GM12891 (cell line): ENCODE results near the gene CRIM1.
"Not testable (repeated sequence)": the region's sequence is repeated elsewhere in the genome, so short reads cannot be mapped to it uniquely, and the experiment has no call there.

Source experiments
- DNase-seq: peaks from one replicate; pipeline ENCODE4 v3.0.0; 2011; ENCODE audit warnings: low spot score; ENCODE audit not compliant: insufficient read length
- FAIRE-seq: peaks from 2 replicates; lab custom pipeline; 2011; peaks lifted over from hg19 to GRCh38; lab: Jason Lieb, UNC
- PAX5 ChIP-seq: IDR thresholded peaks from 2 replicates; pipeline ENCODE4 v1.6.1; 2011; ENCODE audit warnings: low read length, moderate library complexity, mild to moderate bottlenecking; ENCODE audit not compliant: insufficient read depth, severe bottlenecking
- POLR2A ChIP-seq: IDR thresholded peaks from 2 replicates; pipeline ENCODE4 v1.6.1; 2011; ENCODE audit warnings: low read depth, low read length, control low read depth
- POLR2AphosphoS5 ChIP-seq: IDR thresholded peaks from 2 replicates; pipeline ENCODE4 v1.6.1; 2011; ENCODE audit warnings: low read depth, low read length, control low read depth
- POU2F2 ChIP-seq: IDR thresholded peaks from 2 replicates; pipeline ENCODE4 v1.6.1; 2011; ENCODE audit warnings: low read depth, mild to moderate bottlenecking, control low read depth, low read length, moderate library complexity
- SPI1 ChIP-seq: IDR thresholded peaks from 2 replicates; pipeline ENCODE4 v1.6.1; 2011; ENCODE audit warnings: low read depth, low read length, control low read depth
- TAF1 ChIP-seq: IDR thresholded peaks from 2 replicates; pipeline ENCODE4 v1.6.1; 2011; ENCODE audit warnings: low read depth, low read length, control low read depth

Gene CRIM1

GRCh38 chr2:36360063-36360462, 4.5 kb downstream of the CRIM1 start:
- no peak for FAIRE-seq
- no peak for TF ChIP-seq TAF1
- TF ChIP-seq POLR2AphosphoS5 = no peak
- TF ChIP-seq PAX5 = no peak
- no peak for TF ChIP-seq SPI1
- no peak for TF ChIP-seq POLR2A
- TF ChIP-seq POU2F2 = no peak
- no peak for DNase-seq

- FAIRE-seq (no peak), DNase-seq (no peak)
- no peak for TF ChIP-seq POU2F2
- no peak for TF ChIP-seq TAF1
- no peak for TF ChIP-seq PAX5
- no peak for TF ChIP-seq SPI1
- TF ChIP-seq POLR2A = no peak
- TF ChIP-seq POLR2AphosphoS5 = no peak
Measured at GRCh38 chr2:36360834-36361233, 5.3 kb downstream of the CRIM1 start.

- DNase-seq = no peak
- FAIRE-seq = no peak
- no peak for TF ChIP-seq POLR2A
- TF ChIP-seq SPI1 = no peak
- no peak for TF ChIP-seq PAX5
- TF ChIP-seq POU2F2 = no peak
- TF ChIP-seq POLR2AphosphoS5 = no peak
- no peak for TF ChIP-seq TAF1
Measured at GRCh38 chr2:36361396-36361795, 5.8 kb downstream of the CRIM1 start.

- TF ChIP-seq SPI1 = no peak
- TF ChIP-seq POLR2A = no peak
- TF ChIP-seq POLR2AphosphoS5 = no peak
- DNase-seq = no peak
- no peak for FAIRE-seq
Measured at GRCh38 chr2:36362291-36362690, 6.7 kb downstream of the CRIM1 start.

GRCh38 chr2:36363085-36363484, 7.5 kb downstream of the CRIM1 start:
- DNase-seq = not testable (repeated sequence)

GRCh38 chr2:36366491-36367120, 11.0 kb downstream of the CRIM1 start:
- DNase-seq (no peak), FAIRE-seq (no peak)
- TF ChIP-seq PAX5 (no peak), POU2F2 (no peak), POLR2AphosphoS5 (no peak), TAF1 (no peak), SPI1 (no peak), POLR2A (no peak)

More at GRCh38 chr2:36363085-36363484, 7.5 kb downstream of the CRIM1 start:
- not testable (repeated sequence) for FAIRE-seq

- FAIRE-seq = no peak
- TF ChIP-seq POLR2A = no peak
- DNase-seq = no peak
Measured at GRCh38 chr2:36367486-36367885, 11.9 kb downstream of the CRIM1 start.

GRCh38 chr2:36367895-36368353, 12.3 kb downstream of the CRIM1 start:
- no peak for DNase-seq
- TF ChIP-seq TAF1 = no peak
- no peak for TF ChIP-seq POU2F2
- no peak for TF ChIP-seq POLR2AphosphoS5
- TF ChIP-seq SPI1 = no peak
- no peak for TF ChIP-seq POLR2A
- TF ChIP-seq PAX5 = no peak
- FAIRE-seq = no peak

- no peak for DNase-seq
- no peak for FAIRE-seq
- no peak for TF ChIP-seq SPI1
- no peak for TF ChIP-seq PAX5
- no peak for TF ChIP-seq TAF1
- TF ChIP-seq POLR2A = no peak
- TF ChIP-seq POU2F2 = no peak
- no peak for TF ChIP-seq POLR2AphosphoS5
Measured at GRCh38 chr2:36368438-36368837, 12.9 kb downstream of the CRIM1 start.

- no peak for DNase-seq
- no peak for FAIRE-seq
- no peak for TF ChIP-seq POLR2AphosphoS5
- no peak for TF ChIP-seq TAF1
- no peak for TF ChIP-seq POU2F2
- TF ChIP-seq POLR2A = no peak
- no peak for TF ChIP-seq PAX5
Measured at GRCh38 chr2:36369163-36369562, 13.6 kb downstream of the CRIM1 start.

- no peak for FAIRE-seq
- TF ChIP-seq SPI1 (no peak), POU2F2 (no peak), POLR2AphosphoS5 (no peak)
- no peak for DNase-seq
Measured at GRCh38 chr2:36369716-36370115, 14.1 kb downstream of the CRIM1 start.
